ENCODE results near the gene ADAMTS7. TPM values are rescaled to one million over a fixed set of nuclear protein-coding genes. Genes with fewer than 3 reads are reported as not detected.
"Not testable (repeated sequence)": the region's sequence is repeated elsewhere in the genome, so short reads cannot be mapped to it uniquely, and the experiment has no call there.

ADAMTS7 gene
- total and polyA plus RNA-seq, 2 of the 8 experiments (the other 6 are each of a cell fraction or from before 2014, with no cell fraction given) = 27.9 to 45.2 TPM

DNA sequence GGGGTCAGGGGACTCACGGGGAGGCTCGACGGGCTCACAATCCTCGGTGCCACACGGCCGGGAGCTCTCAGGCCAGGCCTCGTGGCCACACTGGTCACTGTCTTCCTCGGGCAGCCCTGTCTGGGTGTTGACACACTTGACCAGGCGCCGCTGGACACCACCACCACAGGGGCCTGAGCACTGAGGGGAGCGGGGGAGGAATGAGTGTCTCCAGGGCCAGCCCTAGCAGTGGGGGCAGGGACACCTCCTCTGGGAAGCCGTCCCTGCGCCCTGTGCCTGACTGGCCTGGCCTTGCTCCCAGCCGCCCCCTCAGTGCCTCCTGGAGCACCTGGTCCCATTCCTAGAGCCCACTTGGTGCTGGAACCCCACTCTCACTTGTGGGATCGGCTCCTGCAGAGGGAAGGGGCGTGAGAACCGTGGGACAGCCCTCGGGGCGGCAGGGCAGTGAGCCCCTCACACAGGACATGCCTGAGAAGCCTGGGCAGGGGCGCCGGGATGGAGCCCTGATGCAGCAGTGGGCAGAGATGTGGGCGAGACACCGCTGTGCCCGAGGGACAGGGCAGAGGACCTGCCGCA is 48.8 kb downstream of the ADAMTS7 start:
- DNase-seq (ENCODE audit: low read depth in 1 of 2, low spot score in 2 of 2) = peak in 1 of 2 experiments; percentile 35
- H3K9me3 ChIP-seq (ENCODE audit: insufficient read depth in 2 of 2, low read depth in 1 of 2, low read length in 1 of 2); POLR2A ChIA-PET (ENCODE audit: partially characterized antibody); H4K5ac ChIP-seq (ENCODE audit: insufficient read length, low read depth, low read length); H4K20me1 ChIP-seq (replicated peaks in 1 of 2; ENCODE audit: control insufficient read depth in 1 of 2, insufficient read depth in 2 of 2, low read length in 2 of 2); H3K4me1 ChIP-seq (replicated peaks in 1 of 4; ENCODE audit: control insufficient read depth in 3 of 4, insufficient read depth in 4 of 4, low read length in 3 of 4); H2BK20ac ChIP-seq (ENCODE audit: low read length); H3K27me3 ChIP-seq (replicated peaks in 1 of 4; ENCODE audit: control insufficient read depth in 3 of 4, extremely low read depth in 1 of 4, insufficient read depth in 3 of 4, low read length in 3 of 4); H2BK15ac ChIP-seq (ENCODE audit: low read length); H4K8ac ChIP-seq (ENCODE audit: extremely low read depth, insufficient read depth, low read length); H3K79me1 ChIP-seq (ENCODE audit: low read depth, low read length); H3K9ac ChIP-seq (replicated peaks in 1 of 4; ENCODE audit: extremely low read depth in 1 of 4, low read depth in 3 of 4, low read length in 3 of 4); H3K4ac ChIP-seq (replicated peaks; ENCODE audit: insufficient read length, low read depth, low read length); H3K36me3 ChIP-seq (ENCODE audit: control insufficient read depth in 2 of 4, insufficient read depth in 4 of 4, low read length in 3 of 4); H3K27ac ChIP-seq (ENCODE audit: low read depth, low read length); H3K56ac ChIP-seq (replicated peaks; ENCODE audit: insufficient read length, low read depth, low read length); H3K23me2 ChIP-seq (ENCODE audit: low read depth, low read length); H2BK5ac ChIP-seq (ENCODE audit: low read depth, low read length); H3K79me2 ChIP-seq (ENCODE audit: control insufficient read depth in 1 of 2, insufficient read depth in 2 of 2, low read length in 2 of 2); H2BK120ac ChIP-seq (replicated peaks; ENCODE audit: low read depth, low read length); FAIRE-seq; H3K4me2 ChIP-seq (ENCODE audit: insufficient read depth in 1 of 2, low read depth in 2 of 2, low read length in 2 of 2); H3K14ac ChIP-seq (ENCODE audit: insufficient read length); H3K18ac ChIP-seq (ENCODE audit: extremely low read depth, low read length); H4K91ac ChIP-seq (replicated peaks; ENCODE audit: insufficient read length, low read length); H2AK5ac ChIP-seq (ENCODE audit: low read depth, low read length); H2AFZ ChIP-seq (ENCODE audit: low read length); H3K23ac ChIP-seq (ENCODE audit: insufficient read length); H2BK12ac ChIP-seq (ENCODE audit: low read depth, low read length); H3K4me3 ChIP-seq (ENCODE audit: extremely low read depth in 1 of 4, insufficient read depth in 2 of 4, low read depth in 3 of 4, low read length in 4 of 4): not testable (repeated sequence)
- WGBS, 2 experiments (ENCODE audit: extremely low coverage in 1 of 2, insufficient coverage in 1 of 2, insufficient read length in 1 of 2, insufficient replicate concordance in 2 of 2, low coverage in 1 of 2, low lambda C conversion rate in 2 of 2, missing lambda C conversion rate in 1 of 2) = 100% methylated on average over 9 of the region's 25 CpGs; no CpG with 5 or more reads in 1 of the 2 experiments
- CTCF ChIA-PET (ENCODE audit: partially characterized antibody) = interaction anchor here (0.6 to 13.9 kb wide), 2 partner anchors 48 to 99 kb away, joined by 3 to 82 read pairs; partner anchors contain the start of gene ADAMTS7

Data from H1 (cell line).